Measurements from ENCODE around the gene CRYL1.

DNA sequence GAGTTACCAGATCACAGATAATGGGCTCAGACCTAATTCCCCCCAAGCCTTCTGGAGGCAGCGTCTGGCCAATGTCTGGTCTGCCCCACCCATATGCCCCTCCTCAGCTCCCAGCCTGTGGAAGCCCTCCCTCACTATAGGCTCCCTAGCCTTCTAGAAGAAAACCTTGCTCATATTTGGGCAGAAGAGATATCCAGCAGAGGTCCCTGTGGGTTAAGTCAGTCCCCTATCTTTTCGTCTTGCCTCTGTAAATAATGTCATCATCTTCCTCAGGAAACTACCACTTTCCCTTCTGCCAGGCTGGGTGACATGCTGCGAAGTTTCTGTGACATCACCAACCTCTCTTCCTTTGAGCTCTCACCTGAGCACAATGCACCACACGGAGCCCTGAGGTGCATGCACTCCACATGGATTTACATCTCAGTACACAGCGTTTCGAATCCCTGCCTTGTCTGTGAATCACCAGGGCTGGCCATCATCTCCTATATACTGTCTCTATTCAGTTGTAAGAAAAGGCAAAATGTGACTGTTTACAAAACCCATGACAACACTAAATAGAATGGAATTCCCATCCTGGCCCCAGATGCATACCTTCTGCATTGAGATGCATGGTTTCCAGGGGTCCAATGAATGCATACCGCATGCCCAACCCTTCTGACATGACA lies 112.8 kb downstream of the CRYL1 start:
- TF ChIP-seq EP300 (IDR thresholded peaks at IDR 0.05; ENCODE audit: low read length), result no peak
- TF ChIP-seq, protein P1, sequence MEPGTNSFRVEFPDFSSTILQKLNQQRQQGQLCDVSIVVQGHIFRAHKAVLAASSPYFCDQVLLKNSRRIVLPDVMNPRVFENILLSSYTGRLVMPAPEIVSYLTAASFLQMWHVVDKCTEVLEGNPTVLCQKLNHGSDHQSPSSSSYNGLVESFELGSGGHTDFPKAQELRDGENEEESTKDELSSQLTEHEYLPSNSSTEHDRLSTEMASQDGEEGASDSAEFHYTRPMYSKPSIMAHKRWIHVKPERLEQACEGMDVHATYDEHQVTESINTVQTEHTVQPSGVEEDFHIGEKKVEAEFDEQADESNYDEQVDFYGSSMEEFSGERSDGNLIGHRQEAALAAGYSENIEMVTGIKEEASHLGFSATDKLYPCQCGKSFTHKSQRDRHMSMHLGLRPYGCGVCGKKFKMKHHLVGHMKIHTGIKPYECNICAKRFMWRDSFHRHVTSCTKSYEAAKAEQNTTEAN (CRISPR knock-in tag; IDR thresholded peaks at IDR 0.05), result no peak

All from K562 (cell line).